Neural cell (in vitro differentiated cells): ENCODE measurements around the gene RPL13A. TPM values are rescaled to one million over a fixed set of nuclear protein-coding genes. Genes with fewer than 3 reads are reported as not detected.

Experiments used
- H2AFZ ChIP-seq: fragments of 200-600, 300-800 bp; sonication (generic), shearing (Covaris generic); 2 replicates; pipeline ENCODE4 v1.6.0; 2014; ENCODE audit warnings: low read depth, mild to moderate bottlenecking, antibody characterized with exemption, low read length, moderate library complexity
- H3F3A ChIP-seq: fragments of 200-600 bp; shearing (Covaris generic); 2 replicates; pipeline ENCODE4 v1.6.1; 2016; ENCODE audit warnings: mild to moderate bottlenecking, moderate library complexity, mixed read lengths, antibody characterized with exemption, low read length; ENCODE audit not compliant: insufficient read depth, poor library complexity, severe bottlenecking
- H3K27ac ChIP-seq: fragments of 200-600, 300-800 bp; sonication (generic), shearing (Covaris generic); 2 replicates; pipeline ENCODE4 v1.5.1; 2014; ENCODE audit warnings: mild to moderate bottlenecking, low read length, moderate library complexity
- H3K27me3 ChIP-seq: fragments of 300-800, 200-600 bp; sonication (generic), shearing (Covaris generic); 2 replicates; pipeline ENCODE4 v1.6.0; 2014; ENCODE audit warnings: mild to moderate bottlenecking, low read depth, low read length, moderate library complexity; ENCODE audit not compliant: insufficient read depth
- H3K36me3 ChIP-seq: fragments of 300-800, 200-600 bp; sonication (generic), shearing (Covaris generic); 2 replicates; pipeline ENCODE4 v1.5.1; 2014; ENCODE audit warnings: mild to moderate bottlenecking, antibody characterized with exemption, low read length, moderate library complexity; ENCODE audit not compliant: insufficient read depth
- H3K4me2 ChIP-seq: fragments of 300-800, 200-600 bp; sonication (generic), shearing (Covaris generic); 2 replicates; pipeline ENCODE4 v1.6.0; 2014; ENCODE audit warnings: mild to moderate bottlenecking, low read length
- H3K4me3 ChIP-seq: fragments of 300-800, 200-600 bp; sonication (generic), shearing (Covaris generic); 2 replicates; pipeline ENCODE4 v1.5.1; 2014; ENCODE audit warnings: mild to moderate bottlenecking, low read length, moderate library complexity
- H3K79me2 ChIP-seq: fragments of 200-600 bp; shearing (Covaris generic); replicated peaks from 2 replicates; pipeline ENCODE4 v1.6.0; 2014; ENCODE audit warnings: mild to moderate bottlenecking, low read length, moderate library complexity; ENCODE audit not compliant: insufficient read depth
- H3K9ac ChIP-seq: fragments of 300-800, 200-600 bp; sonication (generic), shearing (Covaris generic); 2 replicates; pipeline ENCODE4 v1.6.1; 2016; ENCODE audit warnings: mild to moderate bottlenecking, low read length, mixed read lengths
- H3K9me2 ChIP-seq: fragments of 200-600 bp; shearing (Covaris generic); 2 replicates; pipeline ENCODE4 v1.6.1; 2016; ENCODE audit warnings: mild to moderate bottlenecking, low read length, mixed read lengths; ENCODE audit not compliant: insufficient read depth
- H3K9me3 ChIP-seq: fragments of 200-600, 300-800 bp; sonication (generic), shearing (Covaris generic); 2 replicates; pipeline ENCODE4 v1.6.1; 2016; ENCODE audit warnings: mild to moderate bottlenecking, mixed run types, low read length, moderate library complexity, mixed read lengths
- H4K20me1 ChIP-seq: fragments of 200-600 bp; shearing (Covaris generic); 2 replicates; pipeline ENCODE4 v1.6.1; 2016; ENCODE audit warnings: mild to moderate bottlenecking, mixed run types; ENCODE audit not compliant: insufficient read depth
- CTCF ChIP-seq: fragments of 450-650 bp; IDR thresholded peaks from 2 replicates; pipeline ENCODE4 v1.5.1; 2014; ENCODE audit warnings: antibody characterized with exemption, mild to moderate bottlenecking, moderate library complexity; ENCODE audit not compliant: poor library complexity, severe bottlenecking
- EP300 ChIP-seq: fragments of 450-650 bp; conservative IDR thresholded peaks from 2 replicates; pipeline ENCODE4 v1.6.1; 2014; ENCODE audit warnings: antibody characterized with exemption, mild to moderate bottlenecking, moderate library complexity; ENCODE audit not compliant: poor library complexity, severe bottlenecking
- EZH2 ChIP-seq: fragments of 200-600, 300-800 bp; shearing (Covaris generic), sonication (generic); IDR thresholded peaks from 2 replicates; pipeline ENCODE4 v1.6.1; 2014; ENCODE audit warnings: antibody characterized with exemption, low read length, borderline replicate concordance, mild to moderate bottlenecking; ENCODE audit not compliant: insufficient read depth, poor library complexity, severe bottlenecking
- MXI1 ChIP-seq: fragments of 450-650 bp; conservative IDR thresholded peaks from 2 replicates; pipeline ENCODE4 v1.6.1; 2014; ENCODE audit warnings: antibody characterized with exemption, mild to moderate bottlenecking; ENCODE audit not compliant: poor library complexity, severe bottlenecking
- POLR2AphosphoS5 ChIP-seq: IDR thresholded peaks from 2 replicates; pipeline ENCODE4 v1.6.1; 2012
- RAD21 ChIP-seq: fragments of 450-650 bp; conservative IDR thresholded peaks from 2 replicates; pipeline ENCODE4 v1.6.1; 2014; ENCODE audit warnings: antibody characterized with exemption, mild to moderate bottlenecking, moderate library complexity
- REST ChIP-seq: IDR thresholded peaks from 2 replicates; pipeline ENCODE4 v1.6.1; 2012; ENCODE audit warnings: borderline replicate concordance
- SMC3 ChIP-seq: fragments of 450-650 bp; conservative IDR thresholded peaks from 2 replicates; pipeline ENCODE4 v1.6.1; 2014; ENCODE audit warnings: antibody characterized with exemption, mild to moderate bottlenecking, moderate library complexity; ENCODE audit not compliant: poor library complexity
- TAF1 ChIP-seq: IDR thresholded peaks from 2 replicates; pipeline ENCODE4 v1.6.1; 2012; ENCODE audit warnings: low read depth
- polyA plus RNA-seq: library from polyadenylated mRNA; depleted of rRNA; stranded (reverse); fragments of >200 nt; gene quantifications from 2 replicates; pipeline ENCODE4 v1.2.3, GENCODE V29; 2014

The RPL13A gene
- polyA plus RNA-seq, 1 donor from 2014 or later, result 2,313 TPM

DNA sequence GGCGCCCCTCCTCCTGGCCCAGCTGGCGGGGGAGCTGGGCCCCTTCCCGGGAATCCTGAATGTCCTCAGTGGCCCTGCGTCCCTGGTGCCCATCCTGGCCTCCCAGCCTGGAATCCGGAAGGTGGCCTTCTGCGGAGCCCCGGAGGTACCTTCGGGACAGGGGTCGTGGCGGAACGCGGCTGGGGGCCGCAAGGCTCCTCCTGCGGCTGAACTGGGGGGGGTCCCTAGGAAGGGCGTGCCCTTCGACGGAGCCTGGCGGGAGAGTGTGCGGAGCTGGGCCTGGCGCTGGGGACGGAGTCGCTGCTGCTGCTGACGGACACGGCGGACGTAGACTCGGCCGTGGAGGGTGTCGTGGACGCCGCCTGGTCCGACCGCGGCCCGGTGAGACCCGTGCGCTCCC is 25.8 kb upstream of the RPL13A start:
- Histone ChIP-seq H3K27me3 (no peaks in the 10 kb centered on the region), H3K9ac (no peak overlapping the region), H3K4me3 (no peak overlapping the region), H3F3A (no peaks in the 10 kb centered on the region), H3K27ac (no peak overlapping the region), H3K9me2 (no peaks in the 10 kb centered on the region), H3K36me3 (no peaks in the 10 kb centered on the region), H3K79me2 (no peaks in the 10 kb centered on the region), H2AFZ (no peak overlapping the region), H3K4me2 (no peak overlapping the region), H3K9me3 (no peaks in the 10 kb centered on the region), H4K20me1 (no peaks in the 10 kb centered on the region)
- TF ChIP-seq EP300 (no peak), EZH2 (no peak), TAF1 (no peak), MXI1 (no peak), POLR2AphosphoS5 (no peak), RAD21 (no peak), CTCF (no peak), SMC3 (no peak), REST (no peak)

DNA sequence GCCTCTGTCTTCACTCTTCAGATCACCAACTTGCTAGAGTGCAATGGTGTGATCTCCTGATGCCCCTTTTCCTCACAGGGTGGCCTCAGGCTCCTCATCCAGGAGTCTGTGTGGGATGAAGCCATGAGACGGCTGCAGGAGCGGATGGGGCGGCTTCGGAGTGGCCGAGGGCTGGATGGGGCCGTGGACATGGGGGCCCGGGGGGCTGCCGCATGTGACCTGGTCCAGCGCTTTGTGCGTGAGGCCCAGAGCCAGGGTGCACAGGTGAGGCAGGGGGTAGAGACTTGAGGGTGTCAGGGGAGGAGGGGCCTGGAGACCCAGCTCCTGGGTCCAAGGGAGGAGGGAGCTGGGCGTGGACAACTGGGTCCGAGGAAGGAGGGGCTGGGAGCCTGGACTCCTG is 24.9 kb upstream of the RPL13A start:
- no peaks in the 10 kb centered on the region for H4K20me1 ChIP-seq
- no peaks in the 10 kb centered on the region for H3F3A ChIP-seq
- H3K27ac ChIP-seq, result no peak overlapping the region
- H3K79me2 ChIP-seq, result no peaks in the 10 kb centered on the region
- no peaks in the 10 kb centered on the region for H3K27me3 ChIP-seq
- no peaks in the 10 kb centered on the region for H3K9me3 ChIP-seq
- no peaks in the 10 kb centered on the region for H3K9me2 ChIP-seq
- no peak overlapping the region for H2AFZ ChIP-seq
- no peak for TF ChIP-seq EP300
- no peak for TF ChIP-seq TAF1
- no peak for TF ChIP-seq POLR2AphosphoS5
- TF ChIP-seq MXI1, result no peak
- TF ChIP-seq SMC3, result no peak
- TF ChIP-seq CTCF, result no peak
- TF ChIP-seq REST, result no peak
- TF ChIP-seq EZH2, result no peak
- TF ChIP-seq RAD21, result no peak
- H3K36me3 ChIP-seq, result no peaks in the 10 kb centered on the region
- H3K4me3 ChIP-seq, result no peak overlapping the region
- no peak overlapping the region for H3K4me2 ChIP-seq
- no peak overlapping the region for H3K9ac ChIP-seq
